ENCODE data around the gene TAF1A. TPM values are rescaled to one million over a fixed set of nuclear protein-coding genes. Genes with fewer than 3 reads are reported as not detected.

The TAF1A gene
- total and polyA plus RNA-seq, 2 of the 8 experiments (the other 6 are each of a cell fraction or from before 2014, with no cell fraction given) = 3.3 to 16.7 TPM

GRCh38 chr1:222557574-222557973, 32.2 kb downstream of the TAF1A start (continued):
- TF ChIP-seq, protein P1, sequence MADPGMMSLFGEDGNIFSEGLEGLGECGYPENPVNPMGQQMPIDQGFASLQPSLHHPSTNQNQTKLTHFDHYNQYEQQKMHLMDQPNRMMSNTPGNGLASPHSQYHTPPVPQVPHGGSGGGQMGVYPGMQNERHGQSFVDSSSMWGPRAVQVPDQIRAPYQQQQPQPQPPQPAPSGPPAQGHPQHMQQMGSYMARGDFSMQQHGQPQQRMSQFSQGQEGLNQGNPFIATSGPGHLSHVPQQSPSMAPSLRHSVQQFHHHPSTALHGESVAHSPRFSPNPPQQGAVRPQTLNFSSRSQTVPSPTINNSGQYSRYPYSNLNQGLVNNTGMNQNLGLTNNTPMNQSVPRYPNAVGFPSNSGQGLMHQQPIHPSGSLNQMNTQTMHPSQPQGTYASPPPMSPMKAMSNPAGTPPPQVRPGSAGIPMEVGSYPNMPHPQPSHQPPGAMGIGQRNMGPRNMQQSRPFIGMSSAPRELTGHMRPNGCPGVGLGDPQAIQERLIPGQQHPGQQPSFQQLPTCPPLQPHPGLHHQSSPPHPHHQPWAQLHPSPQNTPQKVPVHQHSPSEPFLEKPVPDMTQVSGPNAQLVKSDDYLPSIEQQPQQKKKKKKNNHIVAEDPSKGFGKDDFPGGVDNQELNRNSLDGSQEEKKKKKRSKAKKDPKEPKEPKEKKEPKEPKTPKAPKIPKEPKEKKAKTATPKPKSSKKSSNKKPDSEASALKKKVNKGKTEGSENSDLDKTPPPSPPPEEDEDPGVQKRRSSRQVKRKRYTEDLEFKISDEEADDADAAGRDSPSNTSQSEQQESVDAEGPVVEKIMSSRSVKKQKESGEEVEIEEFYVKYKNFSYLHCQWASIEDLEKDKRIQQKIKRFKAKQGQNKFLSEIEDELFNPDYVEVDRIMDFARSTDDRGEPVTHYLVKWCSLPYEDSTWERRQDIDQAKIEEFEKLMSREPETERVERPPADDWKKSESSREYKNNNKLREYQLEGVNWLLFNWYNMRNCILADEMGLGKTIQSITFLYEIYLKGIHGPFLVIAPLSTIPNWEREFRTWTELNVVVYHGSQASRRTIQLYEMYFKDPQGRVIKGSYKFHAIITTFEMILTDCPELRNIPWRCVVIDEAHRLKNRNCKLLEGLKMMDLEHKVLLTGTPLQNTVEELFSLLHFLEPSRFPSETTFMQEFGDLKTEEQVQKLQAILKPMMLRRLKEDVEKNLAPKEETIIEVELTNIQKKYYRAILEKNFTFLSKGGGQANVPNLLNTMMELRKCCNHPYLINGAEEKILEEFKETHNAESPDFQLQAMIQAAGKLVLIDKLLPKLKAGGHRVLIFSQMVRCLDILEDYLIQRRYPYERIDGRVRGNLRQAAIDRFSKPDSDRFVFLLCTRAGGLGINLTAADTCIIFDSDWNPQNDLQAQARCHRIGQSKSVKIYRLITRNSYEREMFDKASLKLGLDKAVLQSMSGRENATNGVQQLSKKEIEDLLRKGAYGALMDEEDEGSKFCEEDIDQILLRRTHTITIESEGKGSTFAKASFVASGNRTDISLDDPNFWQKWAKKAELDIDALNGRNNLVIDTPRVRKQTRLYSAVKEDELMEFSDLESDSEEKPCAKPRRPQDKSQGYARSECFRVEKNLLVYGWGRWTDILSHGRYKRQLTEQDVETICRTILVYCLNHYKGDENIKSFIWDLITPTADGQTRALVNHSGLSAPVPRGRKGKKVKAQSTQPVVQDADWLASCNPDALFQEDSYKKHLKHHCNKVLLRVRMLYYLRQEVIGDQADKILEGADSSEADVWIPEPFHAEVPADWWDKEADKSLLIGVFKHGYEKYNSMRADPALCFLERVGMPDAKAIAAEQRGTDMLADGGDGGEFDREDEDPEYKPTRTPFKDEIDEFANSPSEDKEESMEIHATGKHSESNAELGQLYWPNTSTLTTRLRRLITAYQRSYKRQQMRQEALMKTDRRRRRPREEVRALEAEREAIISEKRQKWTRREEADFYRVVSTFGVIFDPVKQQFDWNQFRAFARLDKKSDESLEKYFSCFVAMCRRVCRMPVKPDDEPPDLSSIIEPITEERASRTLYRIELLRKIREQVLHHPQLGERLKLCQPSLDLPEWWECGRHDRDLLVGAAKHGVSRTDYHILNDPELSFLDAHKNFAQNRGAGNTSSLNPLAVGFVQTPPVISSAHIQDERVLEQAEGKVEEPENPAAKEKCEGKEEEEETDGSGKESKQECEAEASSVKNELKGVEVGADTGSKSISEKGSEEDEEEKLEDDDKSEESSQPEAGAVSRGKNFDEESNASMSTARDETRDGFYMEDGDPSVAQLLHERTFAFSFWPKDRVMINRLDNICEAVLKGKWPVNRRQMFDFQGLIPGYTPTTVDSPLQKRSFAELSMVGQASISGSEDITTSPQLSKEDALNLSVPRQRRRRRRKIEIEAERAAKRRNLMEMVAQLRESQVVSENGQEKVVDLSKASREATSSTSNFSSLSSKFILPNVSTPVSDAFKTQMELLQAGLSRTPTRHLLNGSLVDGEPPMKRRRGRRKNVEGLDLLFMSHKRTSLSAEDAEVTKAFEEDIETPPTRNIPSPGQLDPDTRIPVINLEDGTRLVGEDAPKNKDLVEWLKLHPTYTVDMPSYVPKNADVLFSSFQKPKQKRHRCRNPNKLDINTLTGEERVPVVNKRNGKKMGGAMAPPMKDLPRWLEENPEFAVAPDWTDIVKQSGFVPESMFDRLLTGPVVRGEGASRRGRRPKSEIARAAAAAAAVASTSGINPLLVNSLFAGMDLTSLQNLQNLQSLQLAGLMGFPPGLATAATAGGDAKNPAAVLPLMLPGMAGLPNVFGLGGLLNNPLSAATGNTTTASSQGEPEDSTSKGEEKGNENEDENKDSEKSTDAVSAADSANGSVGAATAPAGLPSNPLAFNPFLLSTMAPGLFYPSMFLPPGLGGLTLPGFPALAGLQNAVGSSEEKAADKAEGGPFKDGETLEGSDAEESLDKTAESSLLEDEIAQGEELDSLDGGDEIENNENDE (IDR thresholded peaks at IDR 0.05; ENCODE audit: insufficient replicate concordance, low read length) = no peak
- TF ChIP-seq RFX5 (IDR thresholded peaks at IDR 0.05; ENCODE audit: borderline replicate concordance, low read depth, low read length) (no peak), GTF2F1 (IDR thresholded peaks at IDR 0.05; ENCODE audit: borderline replicate concordance, low read depth, low read length) (no peak), NANOG (IDR thresholded peaks at IDR 0.05; ENCODE audit: insufficient read depth, low read depth, low read length, poor library complexity, severe bottlenecking) (no peak), CHD2 (IDR thresholded peaks at IDR 0.05; ENCODE audit: low read length) (no peak)
